Muscle layer of colon (tissue), 2 donors: Measurements from ENCODE around the gene OR5K3.
"Not testable (repeated sequence)": the region's sequence is repeated elsewhere in the genome, so short reads cannot be mapped to it uniquely, and the experiment has no call there.

Experiments used
- H3K27ac ChIP-seq: one replicate; pipeline ENCODE4 v1.7.0; 2013; ENCODE audit warnings: low read depth, mild to moderate bottlenecking, low read length, moderate library complexity
- H3K27me3 ChIP-seq, 2 donors: one replicate each; pipeline ENCODE4 v1.7.0; 2013; ENCODE audit warnings: low read length in 2 of 2, mild to moderate bottlenecking in 2 of 2; ENCODE audit not compliant: insufficient read depth in 2 of 2, control insufficient read depth in 1 of 2
- H3K36me3 ChIP-seq: one replicate; pipeline ENCODE4 v1.7.0; 2013; ENCODE audit warnings: mild to moderate bottlenecking, low read length; ENCODE audit not compliant: insufficient read depth
- H3K4me1 ChIP-seq: one replicate; pipeline ENCODE4 v1.7.0; 2013; ENCODE audit warnings: mild to moderate bottlenecking, low read length; ENCODE audit not compliant: insufficient read depth
- H3K4me3 ChIP-seq, 2 donors: one replicate each; pipeline ENCODE4 v1.7.0; 2013; ENCODE audit warnings: low read length in 2 of 2, low read depth in 1 of 2, mild to moderate bottlenecking in 1 of 2, moderate library complexity in 1 of 2
- H3K9ac ChIP-seq: one replicate; pipeline ENCODE4 v1.7.0; 2013; ENCODE audit warnings: low read length
- H3K9me3 ChIP-seq: one replicate; pipeline ENCODE4 v1.7.0; 2013; ENCODE audit warnings: mild to moderate bottlenecking, low read length
- donor health status: abdominal sarcoma.
- donor health status: Adenocarcinoma of cecum.

OR5K3 gene

GRCh38 chr3:98371853-98372252 lies 18.6 kb upstream of the OR5K3 start:
- no peak overlapping the region for H3K4me3 ChIP-seq
- H3K27me3 ChIP-seq, result no peaks in the 10 kb centered on the region
- H3K36me3 ChIP-seq, result no peaks in the 10 kb centered on the region

GRCh38 chr3:98372445-98372844 lies 18.0 kb upstream of the OR5K3 start:
- Histone ChIP-seq H3K4me3 (no peak overlapping the region), H3K36me3 (no peaks in the 10 kb centered on the region), H3K27me3 (no peaks in the 10 kb centered on the region), H3K9ac (no peak overlapping the region), H3K9me3 (no peaks in the 10 kb centered on the region), H3K27ac (no peak overlapping the region), H3K4me1 (no peaks in the 10 kb centered on the region)

More at GRCh38 chr3:98371853-98372252, 18.6 kb upstream of the OR5K3 start:
- Histone ChIP-seq H3K9me3 (no peaks in the 10 kb centered on the region), H3K4me1 (no peaks in the 10 kb centered on the region), H3K9ac (no peak overlapping the region), H3K27ac (no peak overlapping the region)

GRCh38 chr3:98376631-98377030 lies 13.8 kb upstream of the OR5K3 start:
- Histone ChIP-seq H3K36me3 (no peaks in the 10 kb centered on the region), H3K9me3 (no peaks in the 10 kb centered on the region), H3K4me1 (no peaks in the 10 kb centered on the region), H3K27me3 (no peaks in the 10 kb centered on the region), H3K9ac (no peak overlapping the region), H3K27ac (no peak overlapping the region), H3K4me3 (no peak overlapping the region)

- Histone ChIP-seq H3K36me3 (no peaks in the 10 kb centered on the region), H3K4me3 (no peak overlapping the region), H3K9me3 (no peaks in the 10 kb centered on the region), H3K27me3 (no peaks in the 10 kb centered on the region), H3K4me1 (no peaks in the 10 kb centered on the region), H3K27ac (no peak overlapping the region), H3K9ac (no peak overlapping the region)
Observed at GRCh38 chr3:98388147-98388546, 2.3 kb upstream of the OR5K3 start.

GRCh38 chr3:98395101-98395500 lies 4.6 kb downstream of the OR5K3 start:
- Histone ChIP-seq H3K27me3 (no peaks in the 10 kb centered on the region), H3K4me1 (no peaks in the 10 kb centered on the region), H3K9ac (no peak overlapping the region), H3K9me3 (no peaks in the 10 kb centered on the region), H3K27ac (no peak overlapping the region), H3K4me3 (no peak overlapping the region), H3K36me3 (no peaks in the 10 kb centered on the region)

- H3K27ac ChIP-seq, H3K4me1 ChIP-seq, H3K9ac ChIP-seq, H3K36me3 ChIP-seq, H3K4me3 ChIP-seq, H3K9me3 ChIP-seq, H3K27me3 ChIP-seq: not testable (repeated sequence)
Observed at GRCh38 chr3:98396482-98396881, 6.0 kb downstream of the OR5K3 start.

GRCh38 chr3:98398513-98398912 lies 8.0 kb downstream of the OR5K3 start:
- Histone ChIP-seq H3K4me1 (no peaks in the 10 kb centered on the region), H3K27me3 (no peaks in the 10 kb centered on the region), H3K4me3 (no peak overlapping the region), H3K9me3 (no peaks in the 10 kb centered on the region), H3K27ac (no peak overlapping the region), H3K9ac (no peak overlapping the region), H3K36me3 (no peaks in the 10 kb centered on the region)

GRCh38 chr3:98402507-98402906 lies 12.0 kb downstream of the OR5K3 start:
- H3K4me1 ChIP-seq, result no peaks in the 10 kb centered on the region
- no peak overlapping the region for H3K27ac ChIP-seq
- H3K9me3 ChIP-seq, result no peaks in the 10 kb centered on the region
- no peaks in the 10 kb centered on the region for H3K27me3 ChIP-seq
- no peaks in the 10 kb centered on the region for H3K36me3 ChIP-seq
- no peak overlapping the region for H3K9ac ChIP-seq
- no peak overlapping the region for H3K4me3 ChIP-seq

- Histone ChIP-seq H3K4me3 (no peak overlapping the region), H3K36me3 (no peaks in the 10 kb centered on the region), H3K9ac (no peak overlapping the region), H3K27me3 (no peaks in the 10 kb centered on the region), H3K27ac (no peak overlapping the region), H3K4me1 (no peaks in the 10 kb centered on the region), H3K9me3 (no peaks in the 10 kb centered on the region)
Observed at GRCh38 chr3:98404010-98404409, 13.5 kb downstream of the OR5K3 start.

GRCh38 chr3:98406034-98406433 lies 15.6 kb downstream of the OR5K3 start:
- no peaks in the 10 kb centered on the region for H3K9me3 ChIP-seq
- H3K27me3 ChIP-seq, result no peaks in the 10 kb centered on the region

GRCh38 chr3:98432575-98432974 lies 42.1 kb downstream of the OR5K3 start:
- Histone ChIP-seq H3K9me3 (no peaks in the 10 kb centered on the region), H3K27ac (no peak overlapping the region), H3K36me3 (no peaks in the 10 kb centered on the region), H3K4me1 (no peaks in the 10 kb centered on the region), H3K9ac (no peak overlapping the region), H3K27me3 (no peaks in the 10 kb centered on the region), H3K4me3 (no peak overlapping the region)

More at GRCh38 chr3:98406034-98406433, 15.6 kb downstream of the OR5K3 start:
- no peaks in the 10 kb centered on the region for H3K36me3 ChIP-seq
- no peak overlapping the region for H3K4me3 ChIP-seq
- H3K9ac ChIP-seq, result no peak overlapping the region
- H3K27ac ChIP-seq, result no peak overlapping the region
- no peaks in the 10 kb centered on the region for H3K4me1 ChIP-seq

- no peaks in the 10 kb centered on the region for H3K4me1 ChIP-seq
- no peak overlapping the region for H3K4me3 ChIP-seq
- no peak overlapping the region for H3K9ac ChIP-seq
- no peak overlapping the region for H3K27ac ChIP-seq
- no peaks in the 10 kb centered on the region for H3K27me3 ChIP-seq
- H3K36me3 ChIP-seq, result no peaks in the 10 kb centered on the region
- no peaks in the 10 kb centered on the region for H3K9me3 ChIP-seq
Observed at GRCh38 chr3:98433764-98434163, 43.3 kb downstream of the OR5K3 start.
